Activated CD4-positive, alpha-beta T cell treated with anti-CD3 and anti-CD28 coated beads, Interleukin-2, amount 10 ng/mL, durations not matched to agents 24 days and 14 days (primary cell): Measurements from ENCODE around the gene GMPPA. TPM values are rescaled to one million over a fixed set of nuclear protein-coding genes. Genes with fewer than 3 reads are reported as not detected.

Experiments
- DNase-seq: peaks from one replicate; pipeline ENCODE4 v3.0.0; 2022
- H3K27ac Mint-ChIP-seq: one replicate; pipeline ENCODE4 v1.8.0; 2022; ENCODE audit warnings: mild to moderate bottlenecking, mixed read lengths
- H3K27me3 Mint-ChIP-seq: one replicate; pipeline ENCODE4 v1.8.0; 2022; ENCODE audit warnings: mixed read lengths
- H3K36me3 Mint-ChIP-seq: one replicate; pipeline ENCODE4 v1.8.0; 2022; ENCODE audit warnings: low read depth, mild to moderate bottlenecking, mixed read lengths
- H3K4me1 Mint-ChIP-seq: one replicate; pipeline ENCODE4 v1.8.0; 2021; ENCODE audit warnings: mixed read lengths
- H3K4me3 Mint-ChIP-seq: one replicate; pipeline ENCODE4 v1.8.0; 2022; ENCODE audit warnings: mild to moderate bottlenecking, moderate library complexity, mixed read lengths
- H3K9me3 Mint-ChIP-seq: one replicate; pipeline ENCODE4 v1.8.0; 2021; ENCODE audit warnings: mixed read lengths
- intact Hi-C: fragments of 100-400 bp; cut with micrococcal nuclease; formaldehyde crosslinking; loops from one replicate; pipeline ENCODE4 v1.15.1; 2023
- total RNA-seq: library from RNA; stranded (reverse); gene quantifications from 2 replicates; pipeline ENCODE4 v1.2.3, GENCODE V29; 2022

GMPPA gene
- total RNA-seq, 1 donor from 2014 or later, result 46.0 TPM

DNA sequence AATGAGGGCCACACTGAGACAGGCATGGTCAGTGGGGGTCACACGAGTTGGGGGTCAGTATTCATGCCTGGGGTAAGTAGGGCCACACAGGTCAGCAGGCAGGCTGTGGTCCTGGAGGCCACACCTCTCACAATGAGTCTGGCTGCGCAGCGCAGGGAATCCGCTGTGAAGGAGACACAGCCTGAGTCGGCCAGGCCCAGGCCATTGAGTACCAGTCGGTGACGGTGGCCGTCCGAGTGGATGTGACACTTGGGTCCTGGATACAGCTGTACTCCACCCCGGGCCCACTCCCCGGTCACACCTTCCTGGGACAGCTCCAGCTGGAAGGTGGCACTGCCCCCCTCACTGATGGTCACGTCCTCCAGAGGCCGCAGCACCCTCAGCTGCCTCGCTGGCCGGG, 55.7 kb downstream of the GMPPA start:
- intact Hi-C loops, result no loop called here
- DNase-seq, result no peak
- no peaks in the 10 kb centered on the region for H3K9me3 Mint-ChIP-seq
- no peak overlapping the region for H3K4me3 Mint-ChIP-seq
- no peaks in the 10 kb centered on the region for H3K36me3 Mint-ChIP-seq
- peaks cover 5% of the 10 kb centered on the region for H3K4me1 Mint-ChIP-seq
- H3K27me3 Mint-ChIP-seq, result peaks cover 23% of the 10 kb centered on the region
- no peak overlapping the region for H3K27ac Mint-ChIP-seq

DNA sequence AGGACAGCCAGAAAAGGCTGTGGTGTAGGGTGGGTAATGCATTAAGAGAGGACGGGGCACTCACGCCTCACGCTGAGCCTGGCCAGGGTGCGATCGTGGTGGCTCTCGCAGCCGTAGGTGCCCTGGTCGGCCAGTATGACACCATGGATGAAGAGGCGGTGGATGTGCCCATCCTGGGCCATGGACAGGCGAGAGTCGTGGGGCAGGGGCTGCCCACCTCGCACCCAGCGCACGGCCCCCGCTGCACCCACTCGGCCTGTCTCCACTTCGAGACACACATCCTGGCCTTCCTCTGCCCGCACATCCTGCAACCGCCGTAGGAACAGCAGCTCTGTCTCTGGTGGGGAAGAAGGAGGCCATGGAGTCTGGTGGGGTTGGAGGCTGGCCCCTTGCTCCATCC, 57.3 kb downstream of the GMPPA start:
- no peak for DNase-seq
- peaks cover 17% of the 10 kb centered on the region for H3K27me3 Mint-ChIP-seq
- intact Hi-C loops, result no loop called here
- H3K9me3 Mint-ChIP-seq, result no peaks in the 10 kb centered on the region
- peaks cover 5% of the 10 kb centered on the region for H3K4me1 Mint-ChIP-seq
- no peaks in the 10 kb centered on the region for H3K36me3 Mint-ChIP-seq
- no peak overlapping the region for H3K4me3 Mint-ChIP-seq
- no peak overlapping the region for H3K27ac Mint-ChIP-seq

DNA sequence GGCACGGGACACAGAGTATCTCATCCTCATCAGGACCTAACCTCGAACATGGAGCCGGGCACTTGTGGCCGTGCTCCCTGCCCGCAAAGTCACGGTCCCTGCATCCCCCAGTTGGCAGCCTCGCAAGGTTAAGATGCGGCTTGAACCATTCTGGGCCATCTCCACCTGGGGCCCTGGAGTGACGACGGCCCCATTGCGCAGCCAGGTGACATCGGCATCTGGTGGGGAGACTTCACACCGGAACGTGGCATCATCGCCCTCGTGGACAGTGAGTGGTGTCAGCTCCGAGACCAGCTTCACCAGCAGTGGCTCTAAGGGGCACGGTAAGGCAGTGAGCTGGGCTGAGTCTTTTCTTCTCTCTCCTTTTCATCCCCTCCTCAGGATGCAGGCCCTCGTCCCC, 57.7 kb downstream of the GMPPA start:
- H3K4me1 Mint-ChIP-seq, result peaks cover 5% of the 10 kb centered on the region
- no peaks in the 10 kb centered on the region for H3K36me3 Mint-ChIP-seq
- H3K9me3 Mint-ChIP-seq, result no peaks in the 10 kb centered on the region
- peaks cover 15% of the 10 kb centered on the region for H3K27me3 Mint-ChIP-seq
- no peak for DNase-seq
- H3K4me3 Mint-ChIP-seq, result no peak overlapping the region
- intact Hi-C loops, result no loop called here
- H3K27ac Mint-ChIP-seq, result no peak overlapping the region

Other genes with a start within 250 kb of the GMPPA start
- gene TUBA4B, start 245.6 kb upstream of the GMPPA start, total RNA-seq, result not detected in 2 replicates
- 235 and 240 TPM in 2 replicates for gene TUBA4A, start 245.0 kb upstream of the GMPPA start, total RNA-seq
- 49.7 and 52.4 TPM in 2 replicates for gene DNAJB2, start 219.5 kb upstream of the GMPPA start, total RNA-seq
- gene PTPRN, start 189.5 kb upstream of the GMPPA start, total RNA-seq, result 0.07 TPM in 1 of 2 replicates, not detected in the other
- gene RESP18, start 166.1 kb upstream of the GMPPA start, total RNA-seq, result not detected in 2 replicates
- gene DNPEP, start 111.0 kb upstream of the GMPPA start, total RNA-seq, result 129 and 148 TPM in 2 replicates
- gene DES, start 80.5 kb upstream of the GMPPA start, total RNA-seq, result not detected in 2 replicates
- gene SPEG, start 64.0 kb upstream of the GMPPA start, total RNA-seq, result 0.07 TPM in 1 of 2 replicates, not detected in the other
- gene ASIC4, start 15.6 kb downstream of the GMPPA start, total RNA-seq, result not detected in 2 replicates
- gene CHPF, start 44.9 kb downstream of the GMPPA start, total RNA-seq, result 37.8 and 38.3 TPM in 2 replicates
- gene TMEM198, start 45.1 kb downstream of the GMPPA start, total RNA-seq, result 3.1 and 3.4 TPM in 2 replicates
- gene OBSL1, start 72.6 kb downstream of the GMPPA start, total RNA-seq, result 0.26 and 0.47 TPM in 2 replicates
- gene INHA, start 73.4 kb downstream of the GMPPA start, total RNA-seq, result not detected in 2 replicates
- gene STK11IP, start 99.0 kb downstream of the GMPPA start, total RNA-seq, result 32.6 and 35.0 TPM in 2 replicates
- 0.12 TPM in 1 of 2 replicates, not detected in the other for gene SLC4A3, start 128.7 kb downstream of the GMPPA start, total RNA-seq